GM19023 (cell line): ENCODE measurements around the gene MAGEF1.

ENCODE experiments used
- ATAC-seq: cut with Tn5 transposase; IDR thresholded peaks from one replicate; pipeline ENCODE4 v1.9.1; 2021; ENCODE audit warnings: mild to moderate bottlenecking, moderate library complexity; ENCODE audit not compliant: unreplicated experiment

MAGEF1 gene

GRCh38 chr3:184726497-184726896 lies 14.6 kb upstream of the MAGEF1 start:
- no peak for ATAC-seq

GRCh38 chr3:184725176-184725719 lies 13.4 kb upstream of the MAGEF1 start:
- ATAC-seq, result no peak

- ATAC-seq, result no peak
Observed at GRCh38 chr3:184724699-184725098, 12.8 kb upstream of the MAGEF1 start.

- no peak for ATAC-seq
Observed at GRCh38 chr3:184719709-184720108, 7.8 kb upstream of the MAGEF1 start.

- no peak for ATAC-seq
Observed at GRCh38 chr3:184718431-184718830, 6.6 kb upstream of the MAGEF1 start.

GRCh38 chr3:184717399-184717983 lies 5.6 kb upstream of the MAGEF1 start:
- no peak for ATAC-seq

GRCh38 chr3:184716622-184717398 lies 4.9 kb upstream of the MAGEF1 start:
- ATAC-seq, result no peak

- no peak for ATAC-seq
Observed at GRCh38 chr3:184715943-184716621, 4.2 kb upstream of the MAGEF1 start.

- no peak for ATAC-seq
Observed at GRCh38 chr3:184713521-184713920, 1.7 kb upstream of the MAGEF1 start.

GRCh38 chr3:184713040-184713355 lies 1.1 kb upstream of the MAGEF1 start:
- no peak for ATAC-seq

GRCh38 chr3:184712248-184713039 lies 580 bp upstream of the MAGEF1 start:
- ATAC-seq, result peak; percentile 23

GRCh38 chr3:184710870-184711492 lies 883 bp downstream of the MAGEF1 start:
- ATAC-seq, result peak; percentile 40

GRCh38 chr3:184703657-184704056 lies 8.2 kb downstream of the MAGEF1 start:
- no peak for ATAC-seq

- ATAC-seq, result no peak
Observed at GRCh38 chr3:184700759-184701158, 11.1 kb downstream of the MAGEF1 start.

GRCh38 chr3:184697845-184698244 lies 14.0 kb downstream of the MAGEF1 start:
- no peak for ATAC-seq

GRCh38 chr3:184696697-184697096 lies 15.2 kb downstream of the MAGEF1 start:
- ATAC-seq, result no peak

GRCh38 chr3:184694716-184695115 lies 17.1 kb downstream of the MAGEF1 start:
- ATAC-seq, result no peak

GRCh38 chr3:184694133-184694665 lies 17.7 kb downstream of the MAGEF1 start:
- no peak for ATAC-seq

GRCh38 chr3:184693011-184693975 lies 18.6 kb downstream of the MAGEF1 start:
- no peak for ATAC-seq
